Mesenchymal stem cell (in vitro differentiated cells and primary cell): Measurements from ENCODE around the gene SSH2.
A peak's percentile ranks its signal among the peaks of the same experiment; 100 is the strongest.
"Not testable (repeated sequence)": the region's sequence is repeated elsewhere in the genome, so short reads cannot be mapped to it uniquely, and the experiment has no call there.

Experiments used
- DNase-seq: peaks from one replicate; pipeline ENCODE4 v3.0.0-alpha.2; 2013
- H2AFZ ChIP-seq: one replicate; pipeline ENCODE4 v1.6.1; 2013; ENCODE audit warnings: low read depth, mild to moderate bottlenecking, control low read depth, inconsistent platforms, low read length, moderate library complexity
- H2AK5ac ChIP-seq: 2 replicates; pipeline ENCODE4 v1.6.1; 2013; ENCODE audit warnings: low read length, moderate library complexity, mild to moderate bottlenecking, inconsistent platforms; ENCODE audit not compliant: severe bottlenecking
- H2BK120ac ChIP-seq: one replicate; pipeline ENCODE4 v1.6.1; 2013; ENCODE audit warnings: low read depth, mild to moderate bottlenecking, inconsistent platforms, low read length, moderate library complexity
- H2BK12ac ChIP-seq, 2 experiments: one replicate each; pipeline ENCODE4 v1.6.1; 2013; ENCODE audit warnings: inconsistent platforms in 2 of 2, low read length in 2 of 2, mild to moderate bottlenecking in 2 of 2, moderate library complexity in 2 of 2, control low read depth in 1 of 2
- H2BK15ac ChIP-seq: one replicate; pipeline ENCODE4 v1.6.1; 2013; ENCODE audit warnings: mild to moderate bottlenecking, low read depth, inconsistent platforms; ENCODE audit not compliant: poor library complexity, severe bottlenecking
- H2BK5ac ChIP-seq: 2 replicates; pipeline ENCODE4 v1.6.1; 2013; ENCODE audit warnings: low read depth, mild to moderate bottlenecking, low read length, control low read depth, inconsistent platforms; ENCODE audit not compliant: poor library complexity, severe bottlenecking
- H3K14ac ChIP-seq, 2 experiments: one replicate each; pipeline ENCODE4 v1.6.1; 2013; ENCODE audit warnings: inconsistent platforms in 2 of 2, low read length in 2 of 2, control low read depth in 1 of 2, mild to moderate bottlenecking in 1 of 2, moderate library complexity in 1 of 2
- H3K18ac ChIP-seq, 2 experiments: one replicate each; pipeline ENCODE4 v1.6.1; 2013; ENCODE audit warnings: inconsistent platforms in 2 of 2, low read length in 2 of 2, control low read depth in 1 of 2, low read depth in 1 of 2, mild to moderate bottlenecking in 1 of 2
- H3K23ac ChIP-seq, 2 experiments: one replicate each; pipeline ENCODE4 v1.6.1; 2013; ENCODE audit warnings: inconsistent platforms in 2 of 2, low read length in 2 of 2, mild to moderate bottlenecking in 2 of 2, moderate library complexity in 2 of 2, control low read depth in 1 of 2
- H3K27ac ChIP-seq: 2 replicates; pipeline ENCODE4 v1.5.1; 2013; ENCODE audit warnings: mild to moderate bottlenecking, moderate library complexity, low read length, control low read depth, inconsistent platforms; ENCODE audit not compliant: poor library complexity, severe bottlenecking
- H3K27me3 ChIP-seq, 2 experiments: 2 replicates each; pipeline versions ENCODE4 v1.6.1 to v1.7.0; 2013; ENCODE audit warnings: low read length in 2 of 2, mild to moderate bottlenecking in 2 of 2, moderate library complexity in 2 of 2, control low read depth in 1 of 2, inconsistent platforms in 1 of 2; ENCODE audit not compliant: control insufficient read depth in 1 of 2, insufficient read depth in 1 of 2
- H3K36me3 ChIP-seq, 2 experiments: 2 replicates each; pipeline versions ENCODE4 v1.6.1 to v1.7.0; 2013; ENCODE audit warnings: low read length in 2 of 2, control low read depth in 1 of 2, inconsistent platforms in 1 of 2, low read depth in 1 of 2, mild to moderate bottlenecking in 1 of 2; ENCODE audit not compliant: insufficient read depth in 2 of 2, control insufficient read depth in 1 of 2
- H3K4ac ChIP-seq, 2 experiments: one replicate each; pipeline ENCODE4 v1.6.1; 2013; ENCODE audit warnings: inconsistent platforms in 2 of 2, low read length in 2 of 2, mild to moderate bottlenecking in 2 of 2, moderate library complexity in 2 of 2, control low read depth in 1 of 2, low read depth in 1 of 2
- H3K4me1 ChIP-seq: 2 replicates; pipeline ENCODE4 v1.6.1; 2013; ENCODE audit warnings: low read depth, low read length, control low read depth; ENCODE audit not compliant: control insufficient read depth, insufficient read depth
- H3K4me2 ChIP-seq: 2 replicates; pipeline ENCODE4 v1.6.1; 2013; ENCODE audit warnings: low read length, mild to moderate bottlenecking, inconsistent platforms; ENCODE audit not compliant: poor library complexity, severe bottlenecking
- H3K4me3 ChIP-seq, 2 experiments: 2 replicates each; pipeline versions ENCODE4 v1.5.1 to v1.7.0; 2013; ENCODE audit warnings: low read length in 2 of 2, mild to moderate bottlenecking in 2 of 2, control low read depth in 1 of 2, low read depth in 1 of 2; ENCODE audit not compliant: insufficient read depth in 1 of 2
- H3K79me1 ChIP-seq: replicated peaks from 2 replicates; pipeline ENCODE4 v1.6.1; 2013; ENCODE audit warnings: mild to moderate bottlenecking, control low read depth, low read length, inconsistent platforms; ENCODE audit not compliant: poor library complexity, severe bottlenecking
- H3K9ac ChIP-seq: 2 replicates; pipeline ENCODE4 v1.7.0; 2013; ENCODE audit warnings: mild to moderate bottlenecking, low read length, moderate library complexity
- H3K9me3 ChIP-seq: 2 replicates; pipeline ENCODE4 v1.7.0; 2013; ENCODE audit warnings: mild to moderate bottlenecking, low read length; ENCODE audit not compliant: control insufficient read depth
- H4K8ac ChIP-seq: one replicate; pipeline ENCODE4 v1.6.1; 2013; ENCODE audit warnings: inconsistent platforms, mild to moderate bottlenecking, low read length, moderate library complexity
- H4K91ac ChIP-seq: one replicate; pipeline ENCODE4 v1.6.1; 2013; ENCODE audit warnings: mild to moderate bottlenecking, low read length, inconsistent platforms
- WGBS: methylation state at CpG from one replicate; pipeline ENCODE4 v1.1.7; 2013; ENCODE audit warnings: mixed read lengths; 5-methylcytosine and 5-hydroxymethylcytosine counted together

Gene SSH2

DNA sequence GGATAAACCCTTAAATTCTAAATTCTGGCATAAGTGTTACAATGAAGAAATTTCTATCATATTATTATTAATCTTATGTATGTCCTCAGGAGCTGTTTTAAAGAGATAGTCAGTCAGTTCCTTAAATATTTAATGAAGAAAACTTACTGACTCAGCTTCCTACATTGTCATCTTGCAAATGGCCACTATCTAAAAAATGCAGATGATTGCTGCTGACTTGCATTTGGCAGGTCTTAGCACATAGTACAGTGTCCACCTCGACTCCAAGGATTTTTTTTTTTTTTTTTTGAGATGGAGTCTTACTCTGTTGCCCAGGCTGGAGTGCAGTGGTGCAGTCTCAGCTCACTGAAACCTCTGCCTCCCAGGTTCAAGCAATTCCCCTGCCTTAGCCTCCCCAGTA is 252.2 kb downstream of the SSH2 start:
- Histone ChIP-seq H3K79me1 (peaks cover 1% of the 10 kb centered on the region), H2BK120ac (no peak overlapping the region), H3K14ac (no peak overlapping the region), H3K27me3 (no peaks in the 10 kb centered on the region), H3K9ac (peak overlapping the region; percentile 62), H2AK5ac (no peak overlapping the region), H2BK15ac (no peak overlapping the region), H3K4me1 (peaks cover 4% of the 10 kb centered on the region), H3K27ac (no peak overlapping the region), H2BK12ac (no peak overlapping the region), H3K4ac (no peak overlapping the region), H3K18ac (no peak overlapping the region), H3K36me3 (peaks cover under 1 to 6% of the 10 kb centered on the region in 2 experiments), H4K91ac (no peak overlapping the region), H3K4me2 (no peak overlapping the region), H3K9me3 (no peaks in the 10 kb centered on the region), H4K8ac (no peak overlapping the region), H3K23ac (no peak overlapping the region), H2AFZ (no peak overlapping the region), H2BK5ac (no peak overlapping the region), H3K4me3 (peak overlapping the region in 1 of 2 experiments; percentile 25)
- 92% methylated on average over 1 of the region's 1 CpG for WGBS
- no peak for DNase-seq

DNA sequence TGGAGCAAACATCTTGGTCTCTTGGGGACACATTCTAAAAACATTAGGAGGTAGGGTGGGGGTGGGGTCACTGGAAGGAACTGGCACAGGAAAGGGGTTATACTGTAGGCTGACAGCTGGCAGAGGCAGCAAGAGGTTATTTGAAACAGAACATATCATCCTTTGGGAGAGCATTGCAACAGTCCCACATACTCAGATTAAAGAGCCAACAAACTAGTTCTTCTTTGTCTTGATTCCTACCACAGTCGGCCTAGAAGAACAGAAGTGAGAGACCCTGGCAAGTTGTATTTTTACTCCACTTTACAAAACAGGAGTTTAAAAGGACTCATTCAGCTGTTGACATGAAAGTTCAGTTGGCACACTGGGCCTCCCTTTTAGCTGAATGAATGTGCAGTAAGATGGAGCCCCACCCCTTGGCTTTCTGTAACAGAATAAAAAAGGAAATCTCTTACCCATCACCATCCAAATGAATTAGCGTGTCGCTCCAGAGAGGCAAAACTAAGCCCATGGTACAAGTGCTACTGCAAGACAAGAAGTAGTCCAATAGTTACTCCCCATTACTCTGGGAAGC is 252.7 kb downstream of the SSH2 start:
- Histone ChIP-seq H3K4me3 (peak overlapping the region in 1 of 2 experiments; percentile 54), H3K79me1 (peaks cover 1% of the 10 kb centered on the region), H2BK5ac (no peak overlapping the region), H3K27ac (no peak overlapping the region), H3K27me3 (no peaks in the 10 kb centered on the region), H3K36me3 (peaks cover 3 to 7% of the 10 kb centered on the region in 2 experiments), H4K8ac (no peak overlapping the region), H4K91ac (no peak overlapping the region), H3K4me2 (no peak overlapping the region), H3K9ac (peak overlapping the region; percentile 62), H2BK12ac (no peak overlapping the region), H3K9me3 (no peaks in the 10 kb centered on the region), H2AK5ac (no peak overlapping the region), H3K14ac (no peak overlapping the region), H3K4me1 (peaks cover 6% of the 10 kb centered on the region), H3K18ac (no peak overlapping the region), H3K4ac (no peak overlapping the region), H2AFZ (no peak overlapping the region), H3K23ac (no peak overlapping the region), H2BK15ac (no peak overlapping the region), H2BK120ac (no peak overlapping the region)
- DNase-seq = peak; percentile 24
- 94% methylated on average over 3 of the region's 3 CpGs for WGBS

DNA sequence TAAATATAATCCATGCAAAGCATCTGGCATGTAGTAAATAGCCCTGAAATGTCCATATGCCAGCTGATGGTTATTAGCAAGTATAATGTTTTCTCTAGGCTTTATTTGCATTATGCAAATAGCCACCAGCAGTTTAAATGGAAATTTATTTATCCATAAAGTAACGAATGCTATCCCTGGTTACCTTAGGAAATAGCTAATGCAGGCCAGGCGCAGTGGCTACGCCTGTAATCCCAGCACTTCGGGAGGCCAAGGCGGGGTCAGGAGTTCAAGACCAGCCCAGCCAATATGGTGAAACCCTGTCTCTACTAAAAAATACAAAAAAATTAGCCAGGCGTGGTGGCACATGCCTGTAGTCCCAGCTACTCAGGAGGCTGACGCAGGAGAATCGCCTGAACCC is 254.1 kb downstream of the SSH2 start:
- not testable (repeated sequence) for H3K27ac ChIP-seq, H2AK5ac ChIP-seq, H2BK15ac ChIP-seq, H3K18ac ChIP-seq, DNase-seq, H3K9ac ChIP-seq, H2BK120ac ChIP-seq, H2AFZ ChIP-seq, H3K23ac ChIP-seq, H3K9me3 ChIP-seq, H3K4ac ChIP-seq, H4K91ac ChIP-seq, H4K8ac ChIP-seq, H3K79me1 ChIP-seq, H2BK5ac ChIP-seq, H2BK12ac ChIP-seq, H3K4me1 ChIP-seq, H3K14ac ChIP-seq, H3K4me2 ChIP-seq, H3K27me3 ChIP-seq, H3K4me3 ChIP-seq
- peaks cover 3 to 20% of the 10 kb centered on the region in 2 experiments for H3K36me3 ChIP-seq
- WGBS = 100% methylated on average over 8 of the region's 8 CpGs

DNA sequence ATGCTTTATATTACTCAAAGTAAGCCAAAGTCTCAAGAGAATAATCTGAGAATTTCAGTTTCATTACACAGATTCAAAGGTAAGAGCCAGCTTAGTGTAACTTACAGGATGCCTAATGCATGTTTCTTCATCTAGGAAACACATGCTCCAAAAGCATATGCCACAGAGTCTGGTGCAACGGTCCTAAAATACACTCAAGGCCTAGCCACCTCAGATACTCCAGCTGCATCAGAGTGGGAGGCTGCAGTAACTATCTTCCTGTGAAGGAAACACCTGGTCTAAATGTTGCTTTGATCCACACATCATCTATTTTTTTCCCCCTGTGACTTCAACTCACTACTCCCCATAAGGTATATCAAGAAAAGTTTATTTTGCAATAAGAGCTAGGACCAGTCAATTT is 255.7 kb downstream of the SSH2 start:
- H2BK15ac ChIP-seq = no peak overlapping the region
- no peak overlapping the region for H3K4ac ChIP-seq
- peaks cover 1% of the 10 kb centered on the region for H3K79me1 ChIP-seq
- H3K9me3 ChIP-seq = no peaks in the 10 kb centered on the region
- no peak overlapping the region for H3K18ac ChIP-seq
- no peak overlapping the region for H3K23ac ChIP-seq
- no peak overlapping the region for H3K27ac ChIP-seq
- no peak overlapping the region for H3K14ac ChIP-seq
- peaks cover 3% of the 10 kb centered on the region for H3K4me1 ChIP-seq
- H2BK5ac ChIP-seq = no peak overlapping the region
- H4K8ac ChIP-seq = no peak overlapping the region
- H2BK120ac ChIP-seq = no peak overlapping the region
- H3K36me3 ChIP-seq = peaks cover 7 to 29% of the 10 kb centered on the region in 2 experiments
- H3K9ac ChIP-seq = no peak overlapping the region
- 83% methylated on average over 1 of the region's 1 CpG for WGBS
- H3K4me3 ChIP-seq = no peak overlapping the region
- H3K4me2 ChIP-seq = no peak overlapping the region
- H2BK12ac ChIP-seq = no peak overlapping the region
- H4K91ac ChIP-seq = no peak overlapping the region
- no peak for DNase-seq
- H3K27me3 ChIP-seq = no peaks in the 10 kb centered on the region
- no peak overlapping the region for H2AK5ac ChIP-seq
- no peak overlapping the region for H2AFZ ChIP-seq
